Measurements from ENCODE around the gene ZNF496. TPM values are rescaled to one million over a fixed set of nuclear protein-coding genes. Genes with fewer than 3 reads are reported as not detected.
"Not testable (repeated sequence)": the region's sequence is repeated elsewhere in the genome, so short reads cannot be mapped to it uniquely, and the experiment has no call there.

Gene ZNF496
- total RNA-seq, 1 experiment from 2014 or later, result 36.4 TPM

GRCh38 chr1:247366926-247367645, 35.4 kb upstream of the ZNF496 start:
- Histone ChIP-seq H3K9me3 (no peaks in the 10 kb centered on the region; the same call in 1 of the 2 replicates), H3K36me3 (ENCODE audit: control insufficient read depth, insufficient read depth, low read length) (no peaks in the 10 kb centered on the region), H3K4me1 (no peaks in the 10 kb centered on the region), H3K4me3 (ENCODE audit: low read depth, low read length) (no peak overlapping the region), H3K27me3 (replicated peaks; ENCODE audit: control insufficient read depth, insufficient read depth, low read length) (no peaks in the 10 kb centered on the region)
- ChIA-PET CTCF (no interaction called here), POLR2A (no interaction called here)
- no TSS peak for BruUV-seq (replicated peaks)
- DNase-seq, result no peak
- Mint-ChIP-seq H3K27ac (ENCODE audit: unreplicated experiment) (no peak overlapping the region), H3K4me3 (ENCODE audit: unreplicated experiment) (no peak overlapping the region), H3K27me3 (ENCODE audit: insufficient read depth, unreplicated experiment) (no peaks in the 10 kb centered on the region), H3K4me1 (ENCODE audit: low read depth, unreplicated experiment) (no peaks in the 10 kb centered on the region), H3K36me3 (ENCODE audit: insufficient read depth, unreplicated experiment) (no peaks in the 10 kb centered on the region), H3K9me3 (ENCODE audit: unreplicated experiment) (peaks cover 12% of the 10 kb centered on the region)
- intact Hi-C loops (cut with micrococcal nuclease; ENCODE audit: unreplicated experiment), result no loop called here
- TF ChIP-seq CTCF (IDR thresholded peaks at IDR 0.05; ENCODE audit: insufficient read depth in 1 of 2, low read depth in 1 of 2, low read length in 1 of 2, severe bottlenecking in 1 of 2, unreplicated experiment in 1 of 2), result no peak

- POLR2A ChIA-PET; H3K4me3 ChIP-seq (ENCODE audit: low read depth, low read length); H3K36me3 Mint-ChIP-seq (ENCODE audit: insufficient read depth, unreplicated experiment); H3K27me3 Mint-ChIP-seq (ENCODE audit: insufficient read depth, unreplicated experiment); H3K9me3 ChIP-seq; CTCF ChIA-PET; H3K4me1 ChIP-seq; H3K27ac Mint-ChIP-seq (ENCODE audit: unreplicated experiment); BruUV-seq (replicated peaks); intact Hi-C loops (cut with micrococcal nuclease; ENCODE audit: unreplicated experiment); H3K4me1 Mint-ChIP-seq (ENCODE audit: low read depth, unreplicated experiment); H3K27me3 ChIP-seq (replicated peaks; ENCODE audit: control insufficient read depth, insufficient read depth, low read length); H3K36me3 ChIP-seq (ENCODE audit: control insufficient read depth, insufficient read depth, low read length); H3K4me3 Mint-ChIP-seq (ENCODE audit: unreplicated experiment); DNase-seq: not testable (repeated sequence)
- H3K9me3 Mint-ChIP-seq (ENCODE audit: unreplicated experiment), result peaks cover 12% of the 10 kb centered on the region
Measured at GRCh38 chr1:247366345-247366744, 34.7 kb upstream of the ZNF496 start.

- Histone ChIP-seq H3K9me3 (no peaks in the 10 kb centered on the region; the same call in 1 of the 2 replicates), H3K4me1 (no peaks in the 10 kb centered on the region), H3K27me3 (replicated peaks; ENCODE audit: control insufficient read depth, insufficient read depth, low read length) (no peaks in the 10 kb centered on the region), H3K4me3 (ENCODE audit: low read depth, low read length) (no peak overlapping the region), H3K36me3 (ENCODE audit: control insufficient read depth, insufficient read depth, low read length) (no peaks in the 10 kb centered on the region)
- H3K4me3 Mint-ChIP-seq (ENCODE audit: unreplicated experiment), result no peak overlapping the region
- POLR2A ChIA-PET, result no interaction called here
- DNase-seq, result no peak
- no peak overlapping the region for H3K27ac Mint-ChIP-seq (ENCODE audit: unreplicated experiment)
- H3K9me3 Mint-ChIP-seq (ENCODE audit: unreplicated experiment), result peaks cover 12% of the 10 kb centered on the region
- H3K27me3 Mint-ChIP-seq (ENCODE audit: insufficient read depth, unreplicated experiment), result no peaks in the 10 kb centered on the region
- CTCF ChIA-PET, result no interaction called here
- no peaks in the 10 kb centered on the region for H3K4me1 Mint-ChIP-seq (ENCODE audit: low read depth, unreplicated experiment)
- no peak for TF ChIP-seq CTCF (IDR thresholded peaks at IDR 0.05; ENCODE audit: insufficient read depth in 1 of 2, low read depth in 1 of 2, low read length in 1 of 2, severe bottlenecking in 1 of 2, unreplicated experiment in 1 of 2)
- BruUV-seq (replicated peaks), result no TSS peak
- intact Hi-C loops (cut with micrococcal nuclease; ENCODE audit: unreplicated experiment), result no loop called here
- H3K36me3 Mint-ChIP-seq (ENCODE audit: insufficient read depth, unreplicated experiment), result no peaks in the 10 kb centered on the region
Measured at GRCh38 chr1:247365023-247365422, 33.4 kb upstream of the ZNF496 start.

GRCh38 chr1:247363000-247363399, 31.3 kb upstream of the ZNF496 start:
- DNase-seq; CTCF ChIA-PET; H3K36me3 Mint-ChIP-seq (ENCODE audit: insufficient read depth, unreplicated experiment); POLR2A ChIA-PET; intact Hi-C loops (cut with micrococcal nuclease; ENCODE audit: unreplicated experiment); H3K27ac Mint-ChIP-seq (ENCODE audit: unreplicated experiment); H3K27me3 ChIP-seq (replicated peaks; ENCODE audit: control insufficient read depth, insufficient read depth, low read length); H3K4me1 ChIP-seq; BruUV-seq (replicated peaks); H3K4me3 ChIP-seq (ENCODE audit: low read depth, low read length); H3K36me3 ChIP-seq (ENCODE audit: control insufficient read depth, insufficient read depth, low read length); H3K27me3 Mint-ChIP-seq (ENCODE audit: insufficient read depth, unreplicated experiment); H3K4me1 Mint-ChIP-seq (ENCODE audit: low read depth, unreplicated experiment); H3K9me3 ChIP-seq; H3K4me3 Mint-ChIP-seq (ENCODE audit: unreplicated experiment): not testable (repeated sequence)
- peaks cover 12% of the 10 kb centered on the region for H3K9me3 Mint-ChIP-seq (ENCODE audit: unreplicated experiment)
